HepG2 (cell line): ENCODE measurements around the gene C14orf93. TPM values are rescaled to one million over a fixed set of nuclear protein-coding genes. Genes with fewer than 3 reads are reported as not detected.
A peak's percentile ranks its signal among the peaks of the same experiment; 100 is the strongest.

Experiments
- BORCS8-MEF2B ChIP-seq: sonication (generic); formaldehyde crosslinking; IDR thresholded peaks from 2 replicates; pipeline ENCODE4 v1.8.0; 2022; ENCODE audit warnings: mild to moderate bottlenecking, missing genetic modification reagents
- EED ChIP-seq: sonication (generic); formaldehyde crosslinking; IDR thresholded peaks from 2 replicates; pipeline ENCODE4 v1.5.0; 2020; ENCODE audit warnings: mild to moderate bottlenecking, missing genetic modification reagents
- EP300 ChIP-seq, 3 experiments: sonication (generic) in 1 of 3; formaldehyde crosslinking in 1 of 3; IDR thresholded peaks; 2 replicates each; pipeline versions ENCODE4 v1.5.1 to v1.6.1; 2011 to 2020; ENCODE audit warnings: low read depth in 2 of 3, low read length in 2 of 3, borderline replicate concordance in 1 of 3, improper control_type of control experiment in 1 of 3, mild to moderate bottlenecking in 1 of 3, missing genetic modification reagents in 1 of 3, moderate library complexity in 1 of 3
- FUBP1 ChIP-seq: sonication (generic); formaldehyde crosslinking; IDR thresholded peaks from 2 replicates; pipeline ENCODE4 v1.5.1; 2020; ENCODE audit warnings: missing genetic modification reagents, mild to moderate bottlenecking, borderline replicate concordance
- HNF4G ChIP-seq, 2 experiments: sonication (generic) in 1 of 2; formaldehyde crosslinking in 1 of 2; IDR thresholded peaks; 2 replicates each; pipeline versions ENCODE4 v1.4.0 to v1.6.1; 2011 to 2020; ENCODE audit warnings: borderline replicate concordance in 2 of 2, low read depth in 2 of 2, mild to moderate bottlenecking in 2 of 2, low read length in 1 of 2, missing genetic modification reagents in 1 of 2, moderate library complexity in 1 of 2
- HNRNPLL ChIP-seq: fragments of 200-400 bp; formaldehyde crosslinking; IDR thresholded peaks from 2 replicates; pipeline ENCODE4 v1.6.1; 2017; ENCODE audit warnings: mild to moderate bottlenecking, low read depth, low read length; ENCODE audit not compliant: poor library complexity, severe bottlenecking
- JARID2 ChIP-seq: sonication (generic); formaldehyde crosslinking; IDR thresholded peaks from 2 replicates; pipeline ENCODE4 v1.8.1; 2023; ENCODE audit warnings: missing genetic modification reagents, inconsistent platforms; ENCODE audit not compliant: insufficient replicate concordance
- KLF11 ChIP-seq: IDR thresholded peaks from 2 replicates; pipeline ENCODE4 v1.6.1; 2016; ENCODE audit warnings: missing compliant biosample characterization
- SMAD3 ChIP-seq: sonication (generic); formaldehyde crosslinking; IDR thresholded peaks from 2 replicates; pipeline ENCODE4 v1.4.0; 2020; ENCODE audit warnings: missing genetic modification reagents
- SOX13 ChIP-seq, 3 experiments: fragments of 450-650 bp in 1 of 3; sonication (generic) in 1 of 3; formaldehyde crosslinking in 1 of 3; IDR thresholded peaks in 2 of 3; conservative IDR thresholded peaks in 1 of 3; 2 replicates each; pipeline versions ENCODE4 v1.5.0 to v1.6.1; 2016 to 2020; ENCODE audit warnings: antibody characterized with exemption in 1 of 3, mild to moderate bottlenecking in 1 of 3, missing compliant biosample characterization in 1 of 3, missing genetic modification reagents in 1 of 3, moderate library complexity in 1 of 3
- TAF1 ChIP-seq: sonication (generic); formaldehyde crosslinking; IDR thresholded peaks from 2 replicates; pipeline ENCODE4 v1.4.0; 2020; ENCODE audit warnings: missing genetic modification reagents
- TERF1 ChIP-seq: sonication (generic); formaldehyde crosslinking; IDR thresholded peaks from 2 replicates; pipeline ENCODE4 v1.8.0; 2022; ENCODE audit warnings: mild to moderate bottlenecking, missing genetic modification reagents, moderate library complexity
- WIZ ChIP-seq: sonication (generic); formaldehyde crosslinking; IDR thresholded peaks from 2 replicates; pipeline ENCODE4 v1.5.1; 2020; ENCODE audit warnings: mild to moderate bottlenecking, missing genetic modification reagents
- ZC3H4 ChIP-seq: sonication (generic); formaldehyde crosslinking; IDR thresholded peaks from 2 replicates; pipeline ENCODE4 v1.4.0; 2020; ENCODE audit warnings: missing genetic modification reagents, borderline replicate concordance
- ZFY ChIP-seq: sonication (generic); formaldehyde crosslinking; IDR thresholded peaks from 2 replicates; pipeline ENCODE4 v1.4.0; 2020; ENCODE audit warnings: missing genetic modification reagents
- ZNF335 ChIP-seq: sonication (generic); formaldehyde crosslinking; IDR thresholded peaks from 2 replicates; pipeline ENCODE4 v1.4.0; 2020; ENCODE audit warnings: missing genetic modification reagents
- ZNF33B ChIP-seq: sonication (generic); formaldehyde crosslinking; IDR thresholded peaks from 2 replicates; pipeline ENCODE4 v1.5.1; 2020; ENCODE audit warnings: mild to moderate bottlenecking, missing genetic modification reagents
- ZNF432 ChIP-seq: sonication (generic); formaldehyde crosslinking; IDR thresholded peaks from 2 replicates; pipeline ENCODE4 v1.5.0; 2020; ENCODE audit warnings: missing genetic modification reagents, mild to moderate bottlenecking, borderline replicate concordance
- ZNF567 ChIP-seq: sonication (generic); formaldehyde crosslinking; IDR thresholded peaks from 2 replicates; pipeline ENCODE4 v1.8.1; 2023; ENCODE audit warnings: mild to moderate bottlenecking, missing genetic modification reagents, borderline replicate concordance
- ZNF740 ChIP-seq: sonication (generic); formaldehyde crosslinking; IDR thresholded peaks from 2 replicates; pipeline ENCODE4 v1.4.0; 2020; ENCODE audit warnings: missing genetic modification reagents
- ZNF800 ChIP-seq: sonication (generic); formaldehyde crosslinking; IDR thresholded peaks from 2 replicates; pipeline ENCODE4 v1.4.0; 2020; ENCODE audit warnings: missing genetic modification reagents
- polyA plus RNA-seq, 8 experiments: library from polyadenylated mRNA; depleted of rRNA in 3 of 8; stranded (reverse) in 7 of 8; unstranded in 1 of 8; fragments of >200 nt; fragmentation: Illumina TruSeq in 4 of 8; extraction: Trizol in 4 of 8; gene quantifications; 2 replicates each; pipeline versions ENCODE4 v1.2.1 to v1.2.3, GENCODE V29; 2011 to 2016; ENCODE audit warnings: low read depth in 4 of 8, missing spikeins in 1 of 8, mixed read lengths in 1 of 8; ENCODE audit not compliant: insufficient read depth in 1 of 8
- total RNA-seq, 5 experiments: library from RNA; depleted of rRNA; stranded (reverse); fragments of >200 nt; fragmentation: Illumina TruSeq; extraction: Trizol; gene quantifications; 2 replicates each; pipeline ENCODE4 v1.2.3, GENCODE V29; 2016; ENCODE audit warnings: low read depth in 1 of 5

Gene C14orf93
- total and polyA plus RNA-seq, 2 of the 13 experiments (the other 11 are each of a cell fraction or from before 2014, with no cell fraction given) = 11.4 to 22.5 TPM

- TF ChIP-seq ZNF567 (CRISPR knock-in tag) = 0 out of 2 replicates have a peak, but pooled peaks have one; percentile 29
- TF ChIP-seq FUBP1 = peak; percentile 88; the same call in 1 of the 2 replicates
- TF ChIP-seq WIZ (CRISPR knock-in tag) = 0 out of 2 replicates have a peak, but pooled peaks have one; percentile 5
- no peak for TF ChIP-seq HNF4G (IDR thresholded peaks at IDR 0.05; ENCODE audit: borderline replicate concordance, low read depth, low read length)
- TF ChIP-seq HNF4G (CRISPR knock-in tag; IDR thresholded peaks at IDR 0.05; ENCODE audit: borderline replicate concordance, low read depth) = no peak
- 0 out of 2 replicates have a peak, but pooled peaks have one; percentile 2 for TF ChIP-seq ZNF335 (CRISPR knock-in tag)
- no peak for TF ChIP-seq HNRNPLL
- TF ChIP-seq SOX13 (IDR thresholded peaks at IDR 0.05) = no peak
- no peak for TF ChIP-seq SOX13 (CRISPR knock-in tag; conservative IDR thresholded peaks at IDR 0.05 in 1 of 2, IDR thresholded peaks at IDR 0.05 in 1 of 2)
- peak; percentile 62; the same call in 1 of the 2 replicates for TF ChIP-seq ZNF33B (CRISPR knock-in tag)
- peak; percentile 16; the same call in 1 of the 2 replicates for TF ChIP-seq ZNF800
- TF ChIP-seq ZNF740 (CRISPR knock-in tag) = 0 out of 2 replicates have a peak, but pooled peaks have one; percentile 13
- no peak for TF ChIP-seq KLF11 (CRISPR knock-in tag)
- TF ChIP-seq ZNF432 (CRISPR knock-in tag) = no peak
- no peak for TF ChIP-seq EED (CRISPR knock-in tag)
- no peak for TF ChIP-seq TAF1 (CRISPR knock-in tag)
- peak; percentile 11; the same call in 1 of the 2 replicates for TF ChIP-seq SMAD3 (CRISPR knock-in tag)
- TF ChIP-seq TERF1 (CRISPR knock-in tag) = no peak
- no peak for TF ChIP-seq BORCS8-MEF2B (CRISPR knock-in tag)
- 0 out of 4 replicates have a peak, but pooled peaks of 1 of the 2 experiments have one; percentile 13 for TF ChIP-seq EP300 (IDR thresholded peaks at IDR 0.05; ENCODE audit: low read depth in 2 of 2, low read length in 2 of 2)
- TF ChIP-seq EP300 (CRISPR knock-in tag; IDR thresholded peaks at IDR 0.05; ENCODE audit: borderline replicate concordance) = no peak
- no peak for TF ChIP-seq ZFY (CRISPR knock-in tag)
- TF ChIP-seq JARID2 (CRISPR knock-in tag) = peak; percentile 12
- TF ChIP-seq ZC3H4 (CRISPR knock-in tag) = no peak; the same call in 1 of the 2 replicates
Measured at GRCh38 chr14:23035303-23036144, 25.6 kb upstream of the C14orf93 start (continued).
